ENCODE data around the gene MEOX2. TPM values are rescaled to one million over a fixed set of nuclear protein-coding genes. Genes with fewer than 3 reads are reported as not detected.

MEOX2 gene
- total RNA-seq, 6 experiments from 2014 or later: not detected

GRCh38 chr7:15651693-15652092 lies 34.8 kb downstream of the MEOX2 start:
- no peak for TF ChIP-seq CTCF (IDR thresholded peaks at IDR 0.05)
- Mint-ChIP-seq H3K36me3 (ENCODE audit: low read depth) (no peaks in the 10 kb centered on the region), H3K9me3 (no peaks in the 10 kb centered on the region), H3K4me1 (ENCODE audit: low read depth) (no peaks in the 10 kb centered on the region; the same call in 1 of the 2 replicates), H3K27me3 (ENCODE audit: insufficient read depth) (peaks cover 3% of the 10 kb centered on the region; the same call in 1 of the 2 replicates), H3K4me3 (no peak overlapping the region), H3K27ac (no peak overlapping the region)
- no peak for DNase-seq

DNA sequence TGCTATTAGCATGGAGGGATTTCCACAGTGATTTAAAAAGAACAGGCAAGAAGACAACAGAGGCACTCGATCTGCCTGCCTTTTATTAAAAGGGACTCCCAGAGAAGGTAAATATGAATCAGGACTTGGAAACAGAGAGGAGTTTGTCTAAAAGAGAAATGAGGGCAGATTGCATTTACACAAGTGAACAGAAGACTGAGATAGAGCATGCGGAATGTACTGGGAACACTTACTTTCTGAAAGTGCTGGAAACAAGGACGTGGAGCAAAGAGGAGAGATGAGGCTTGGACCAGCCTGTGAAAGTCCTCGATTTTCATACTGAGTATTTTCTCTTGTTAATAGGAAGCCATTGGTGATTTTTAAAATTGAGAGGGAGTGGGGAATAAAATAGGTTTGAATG lies 35.7 kb downstream of the MEOX2 start:
- no peak for DNase-seq
- Mint-ChIP-seq H3K27ac (no peak overlapping the region), H3K4me1 (ENCODE audit: low read depth) (no peaks in the 10 kb centered on the region; the same call in 1 of the 2 replicates), H3K4me3 (no peak overlapping the region), H3K27me3 (ENCODE audit: insufficient read depth) (no peaks in the 10 kb centered on the region), H3K9me3 (no peaks in the 10 kb centered on the region), H3K36me3 (ENCODE audit: low read depth) (no peaks in the 10 kb centered on the region)
- TF ChIP-seq CTCF (IDR thresholded peaks at IDR 0.05): no peak

GRCh38 chr7:15648461-15648961 lies 38.0 kb downstream of the MEOX2 start:
- Mint-ChIP-seq H3K4me1 (ENCODE audit: low read depth) (no peaks in the 10 kb centered on the region; the same call in 1 of the 2 replicates), H3K9me3 (no peaks in the 10 kb centered on the region), H3K27me3 (ENCODE audit: insufficient read depth) (no peaks in the 10 kb centered on the region), H3K27ac (no peak overlapping the region), H3K4me3 (no peak overlapping the region), H3K36me3 (ENCODE audit: low read depth) (no peaks in the 10 kb centered on the region)
- no peak for TF ChIP-seq CTCF (IDR thresholded peaks at IDR 0.05)
- DNase-seq: no peak

DNA sequence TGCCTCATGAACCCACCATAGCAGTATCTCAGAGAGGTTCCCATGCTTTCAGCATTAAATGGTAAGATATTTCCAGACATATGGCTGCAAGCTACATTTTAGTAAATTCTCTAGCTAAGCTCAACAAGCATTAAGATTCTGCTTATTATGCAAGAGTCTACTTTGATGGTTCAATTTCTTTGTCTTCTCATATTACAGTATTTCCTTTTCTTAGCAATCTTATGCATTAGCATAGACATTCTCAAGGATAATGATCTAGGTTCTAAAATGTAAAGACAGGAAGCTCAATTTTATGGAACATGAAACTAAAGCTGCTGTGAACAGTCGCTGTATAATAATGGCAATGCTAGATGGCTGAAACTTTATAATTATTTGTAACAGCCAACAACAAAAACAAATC lies 39.2 kb downstream of the MEOX2 start:
- Mint-ChIP-seq H3K27me3 (ENCODE audit: insufficient read depth) (no peaks in the 10 kb centered on the region), H3K9me3 (no peaks in the 10 kb centered on the region), H3K4me3 (no peak overlapping the region), H3K36me3 (ENCODE audit: low read depth) (no peaks in the 10 kb centered on the region), H3K27ac (no peak overlapping the region), H3K4me1 (ENCODE audit: low read depth) (no peaks in the 10 kb centered on the region; the same call in 1 of the 2 replicates)
- no peak for TF ChIP-seq CTCF (IDR thresholded peaks at IDR 0.05)
- DNase-seq: no peak

GRCh38 chr7:15643000-15643705 lies 43.3 kb downstream of the MEOX2 start:
- TF ChIP-seq CTCF (IDR thresholded peaks at IDR 0.05): no peak
- no peaks in the 10 kb centered on the region for H3K36me3 Mint-ChIP-seq (ENCODE audit: low read depth)

More at GRCh38 chr7:15643000-15643705, 43.3 kb downstream of the MEOX2 start:
- Mint-ChIP-seq H3K4me3 (no peak overlapping the region), H3K4me1 (ENCODE audit: low read depth) (no peaks in the 10 kb centered on the region), H3K27ac (no peak overlapping the region), H3K9me3 (peaks cover 4% of the 10 kb centered on the region; the same call in 1 of the 2 replicates), H3K27me3 (ENCODE audit: insufficient read depth) (no peaks in the 10 kb centered on the region)
- DNase-seq: no peak

All from HFFc6 (cell line).